Measurements from ENCODE around the gene SMIM27.

Gene SMIM27

DNA sequence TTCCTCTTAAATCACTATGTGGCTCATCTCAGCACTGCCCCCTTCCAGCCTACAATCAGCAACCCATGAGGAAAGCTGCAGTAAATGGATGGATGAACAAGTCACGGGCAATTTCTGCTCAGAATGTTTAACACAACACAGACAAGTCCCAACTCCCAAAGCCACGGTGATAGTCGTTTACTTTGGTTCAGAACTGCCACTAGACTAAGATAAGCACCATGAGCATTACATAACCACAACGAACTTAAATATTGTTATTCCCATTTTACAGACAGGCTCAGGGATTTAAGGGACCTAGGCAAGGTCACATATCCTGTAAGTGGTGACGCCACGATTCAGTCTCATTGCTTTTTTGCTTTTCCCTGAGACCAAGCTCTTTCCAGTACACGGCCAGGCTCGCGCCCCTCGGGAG lies 2.0 kb upstream of the SMIM27 start:
- Histone ChIP-seq H3K9me3 (ENCODE audit: insufficient read depth, low read length) (no peaks in the 10 kb centered on the region), H3K36me3 (replicated peaks; ENCODE audit: low read depth, low read length) (no peaks in the 10 kb centered on the region), H4K20me1 (ENCODE audit: insufficient read depth, low read length) (peaks cover 3% of the 10 kb centered on the region; the same call in 1 of the 2 replicates), H3K27me3 (ENCODE audit: low read depth, low read length) (no peaks in the 10 kb centered on the region), H3K4me1 (ENCODE audit: low read length) (peaks cover 4% of the 10 kb centered on the region), H3K27ac (ENCODE audit: low read length) (peak overlapping the region; percentile 24), H2AFZ (ENCODE audit: low read depth, low read length) (peak overlapping the region; percentile 20; the same call in 1 of the 2 replicates), H3K79me2 (ENCODE audit: low read length) (peaks cover 73% of the 10 kb centered on the region), H3K4me2 (ENCODE audit: low read length) (peak overlapping the region; percentile 82), H3K9ac (ENCODE audit: low read length) (peak overlapping the region; percentile 75), H3K4me3 (ENCODE audit: low read length) (peak overlapping the region; percentile 87)
- TF ChIP-seq, protein P1, sequence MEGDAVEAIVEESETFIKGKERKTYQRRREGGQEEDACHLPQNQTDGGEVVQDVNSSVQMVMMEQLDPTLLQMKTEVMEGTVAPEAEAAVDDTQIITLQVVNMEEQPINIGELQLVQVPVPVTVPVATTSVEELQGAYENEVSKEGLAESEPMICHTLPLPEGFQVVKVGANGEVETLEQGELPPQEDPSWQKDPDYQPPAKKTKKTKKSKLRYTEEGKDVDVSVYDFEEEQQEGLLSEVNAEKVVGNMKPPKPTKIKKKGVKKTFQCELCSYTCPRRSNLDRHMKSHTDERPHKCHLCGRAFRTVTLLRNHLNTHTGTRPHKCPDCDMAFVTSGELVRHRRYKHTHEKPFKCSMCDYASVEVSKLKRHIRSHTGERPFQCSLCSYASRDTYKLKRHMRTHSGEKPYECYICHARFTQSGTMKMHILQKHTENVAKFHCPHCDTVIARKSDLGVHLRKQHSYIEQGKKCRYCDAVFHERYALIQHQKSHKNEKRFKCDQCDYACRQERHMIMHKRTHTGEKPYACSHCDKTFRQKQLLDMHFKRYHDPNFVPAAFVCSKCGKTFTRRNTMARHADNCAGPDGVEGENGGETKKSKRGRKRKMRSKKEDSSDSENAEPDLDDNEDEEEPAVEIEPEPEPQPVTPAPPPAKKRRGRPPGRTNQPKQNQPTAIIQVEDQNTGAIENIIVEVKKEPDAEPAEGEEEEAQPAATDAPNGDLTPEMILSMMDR (IDR thresholded peaks at IDR 0.05; ENCODE audit: low read depth, low read length), result no peak
- TF ChIP-seq EZH2phosphoT487 (IDR thresholded peaks at IDR 0.05; ENCODE audit: low read depth), result no peak

DNA sequence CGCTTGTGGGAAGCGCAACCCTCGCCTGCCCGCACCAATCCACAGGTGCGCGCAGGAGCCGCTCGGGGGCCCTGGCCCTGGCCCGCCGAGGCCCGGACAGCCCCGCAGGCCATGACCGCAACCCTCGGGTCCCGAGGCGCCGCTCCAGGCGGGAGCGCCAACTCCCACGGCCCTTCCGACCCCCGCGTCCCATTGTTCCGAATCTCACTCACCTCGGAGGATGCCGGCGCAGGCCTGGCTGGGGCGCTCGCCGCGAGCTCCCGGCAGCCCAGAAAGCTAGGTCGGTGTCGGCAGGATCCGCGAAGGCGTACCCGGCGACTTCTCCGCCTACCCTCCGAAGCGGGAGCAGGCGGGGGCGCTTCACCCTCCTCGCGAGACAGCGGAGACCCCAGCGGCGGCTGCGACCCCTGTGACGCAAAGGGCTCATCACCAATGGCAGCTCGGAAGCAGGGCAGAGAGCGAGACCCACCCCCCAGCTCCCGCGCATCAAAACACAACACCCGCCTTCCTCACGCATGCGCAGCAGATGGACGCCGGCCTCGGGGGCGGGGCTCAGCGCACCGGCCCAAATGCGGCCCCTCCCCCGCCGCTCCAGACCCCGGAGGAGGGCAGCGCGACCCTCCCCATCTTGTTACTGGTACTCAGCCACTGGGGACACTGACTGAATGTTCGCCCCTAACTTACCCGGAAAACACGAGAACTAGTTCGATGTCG lies 1.4 kb upstream of the SMIM27 start:
- H3K27me3 ChIP-seq (ENCODE audit: low read depth, low read length), result no peaks in the 10 kb centered on the region
- H3K4me3 ChIP-seq (ENCODE audit: low read length), result peak overlapping the region; percentile 87
- peak overlapping the region; percentile 86 for H3K4me2 ChIP-seq (ENCODE audit: low read length)
- no peaks in the 10 kb centered on the region for H3K9me3 ChIP-seq (ENCODE audit: insufficient read depth, low read length)
- no peaks in the 10 kb centered on the region for H3K36me3 ChIP-seq (replicated peaks; ENCODE audit: low read depth, low read length)
- H3K4me1 ChIP-seq (ENCODE audit: low read length), result peaks cover 4% of the 10 kb centered on the region
- TF ChIP-seq, protein P1 (IDR thresholded peaks at IDR 0.05; ENCODE audit: low read depth, low read length), result 0 out of 2 replicates have a peak, but pooled peaks have one; percentile 14
- no peak for TF ChIP-seq EZH2phosphoT487 (IDR thresholded peaks at IDR 0.05; ENCODE audit: low read depth)
- peak overlapping the region; percentile 69 for H3K27ac ChIP-seq (ENCODE audit: low read length)
- peak overlapping the region; percentile 81 for H3K9ac ChIP-seq (ENCODE audit: low read length)
- H3K79me2 ChIP-seq (ENCODE audit: low read length), result peaks cover 68% of the 10 kb centered on the region
- peaks cover 3% of the 10 kb centered on the region; the same call in 1 of the 2 replicates for H4K20me1 ChIP-seq (ENCODE audit: insufficient read depth, low read length)
- H2AFZ ChIP-seq (ENCODE audit: low read depth, low read length), result peak overlapping the region; percentile 81; the same call in 1 of the 2 replicates

DNA sequence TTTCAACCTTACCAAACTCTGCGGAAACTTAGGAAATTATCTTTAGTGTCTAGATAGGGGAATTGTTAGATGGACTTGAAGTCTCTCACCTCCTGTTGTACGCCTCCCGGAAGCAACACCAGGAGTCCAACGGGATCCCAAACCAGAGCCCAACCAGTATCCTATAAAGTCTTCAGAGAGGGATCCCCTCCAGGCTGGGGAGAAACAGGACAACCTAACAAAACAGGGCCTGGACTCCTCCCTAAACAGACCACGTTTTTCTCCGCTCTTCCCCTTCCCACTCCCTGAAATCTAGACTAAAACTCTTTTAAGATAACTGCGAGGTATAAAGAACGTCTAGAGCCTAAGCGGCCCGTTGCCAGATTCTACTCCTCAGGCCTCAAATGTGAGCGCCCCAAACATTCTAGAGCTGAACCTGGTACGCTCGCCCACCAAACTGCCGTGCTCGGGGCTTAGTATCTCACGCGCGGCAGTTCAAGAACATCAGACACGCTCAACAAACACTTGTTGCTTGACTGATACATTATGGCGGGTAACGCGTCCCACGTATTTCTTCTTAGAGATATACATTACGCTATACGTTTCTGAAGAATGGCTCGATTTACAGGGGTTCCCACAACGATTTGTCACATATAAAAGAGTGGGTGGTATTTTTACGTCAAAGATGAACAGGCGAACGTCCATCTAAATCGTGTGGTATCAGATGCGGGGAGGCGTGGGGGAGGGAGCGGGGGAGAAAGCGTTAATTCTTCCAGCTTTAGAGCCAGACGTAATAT lies 663 bp upstream of the SMIM27 start:
- no peak for TF ChIP-seq EZH2phosphoT487 (IDR thresholded peaks at IDR 0.05; ENCODE audit: low read depth)
- TF ChIP-seq, protein P1 (IDR thresholded peaks at IDR 0.05; ENCODE audit: low read depth, low read length), result no peak
- no peaks in the 10 kb centered on the region for H3K9me3 ChIP-seq (ENCODE audit: insufficient read depth, low read length)
- peak overlapping the region; percentile 81 for H3K9ac ChIP-seq (ENCODE audit: low read length)
- H3K27me3 ChIP-seq (ENCODE audit: low read depth, low read length), result no peaks in the 10 kb centered on the region
- peak overlapping the region; percentile 87 for H3K4me3 ChIP-seq (ENCODE audit: low read length)
- H3K27ac ChIP-seq (ENCODE audit: low read length), result peak overlapping the region; percentile 69
- H4K20me1 ChIP-seq (ENCODE audit: insufficient read depth, low read length), result peaks cover 3% of the 10 kb centered on the region; the same call in 1 of the 2 replicates
- H3K4me1 ChIP-seq (ENCODE audit: low read length), result peaks cover 4% of the 10 kb centered on the region
- H3K79me2 ChIP-seq (ENCODE audit: low read length), result peaks cover 60% of the 10 kb centered on the region
- H2AFZ ChIP-seq (ENCODE audit: low read depth, low read length), result peak overlapping the region; percentile 81
- H3K36me3 ChIP-seq (replicated peaks; ENCODE audit: low read depth, low read length), result no peaks in the 10 kb centered on the region
- peak overlapping the region; percentile 86 for H3K4me2 ChIP-seq (ENCODE audit: low read length)

- no peak for TF ChIP-seq EZH2phosphoT487 (IDR thresholded peaks at IDR 0.05; ENCODE audit: low read depth)
- TF ChIP-seq, protein P1 (IDR thresholded peaks at IDR 0.05; ENCODE audit: low read depth, low read length), result no peak
- Histone ChIP-seq H3K9me3 (ENCODE audit: insufficient read depth, low read length) (no peaks in the 10 kb centered on the region), H3K4me1 (ENCODE audit: low read length) (peaks cover 8% of the 10 kb centered on the region), H3K27ac (ENCODE audit: low read length) (no peak overlapping the region), H3K4me2 (ENCODE audit: low read length) (no peak overlapping the region), H3K27me3 (ENCODE audit: low read depth, low read length) (no peaks in the 10 kb centered on the region), H3K4me3 (ENCODE audit: low read length) (no peak overlapping the region), H3K79me2 (ENCODE audit: low read length) (peaks cover 40% of the 10 kb centered on the region), H3K9ac (ENCODE audit: low read length) (no peak overlapping the region), H4K20me1 (ENCODE audit: insufficient read depth, low read length) (peaks cover 3% of the 10 kb centered on the region; the same call in 1 of the 2 replicates), H3K36me3 (replicated peaks; ENCODE audit: low read depth, low read length) (peaks cover 5% of the 10 kb centered on the region), H2AFZ (ENCODE audit: low read depth, low read length) (no peak overlapping the region)
Observed at GRCh38 chr9:32554107-32554506, 2.0 kb downstream of the SMIM27 start.
